Activated CD4-positive, alpha-beta T cell treated with anti-CD3 and anti-CD28 coated beads, Interleukin-2, amount 10 ng/mL, durations not matched to agents 7 days and 5 days (primary cell): ENCODE measurements around the gene WNT5B. TPM values are rescaled to one million over a fixed set of nuclear protein-coding genes. Genes with fewer than 3 reads are reported as not detected.

Source experiments
- CTCF ChIA-PET: fragments of 350-600 bp; sonication (Branson Sonifier 250); formaldehyde crosslinking; loops from one replicate; lab custom pipeline; 2021; ENCODE audit warnings: antibody characterized with exemption; lab: Charles Lee
- POLR2A ChIA-PET: fragments of 350-600 bp; sonication (Branson Sonifier 250); formaldehyde crosslinking; loops from one replicate; lab custom pipeline; 2021; ENCODE audit warnings: antibody characterized with exemption; lab: Charles Lee
- DNase-seq: peaks from one replicate; pipeline ENCODE4 v3.0.0-alpha.2; 2020
- H3K27ac Mint-ChIP-seq: one replicate; pipeline ENCODE4 v1.8.0; 2021; ENCODE audit warnings: mild to moderate bottlenecking, moderate library complexity, mixed read lengths
- H3K27me3 Mint-ChIP-seq: one replicate; pipeline ENCODE4 v1.8.0; 2021; ENCODE audit warnings: mixed read lengths
- H3K36me3 Mint-ChIP-seq: one replicate; pipeline ENCODE4 v1.8.0; 2021; ENCODE audit warnings: low read depth, mixed read lengths
- H3K4me1 Mint-ChIP-seq: one replicate; pipeline ENCODE4 v1.8.0; 2021; ENCODE audit warnings: mixed read lengths
- H3K4me3 Mint-ChIP-seq: one replicate; pipeline ENCODE4 v1.8.0; 2021; ENCODE audit warnings: mild to moderate bottlenecking, moderate library complexity, mixed read lengths
- H3K9me3 Mint-ChIP-seq: one replicate; pipeline ENCODE4 v1.8.0; 2021; ENCODE audit warnings: mixed read lengths
- total RNA-seq, 2 experiments: library from RNA; stranded (reverse); gene quantifications; one replicate each; pipeline ENCODE4 v1.2.3, GENCODE V29; 2021

WNT5B gene
- total RNA-seq, 2 experiments from 2014 or later = 0.15 TPM; not detected in 1

GRCh38 chr12:1666215-1666614 is 37.2 kb downstream of the WNT5B start:
- CTCF ChIA-PET = interaction anchor here (0.5 to 1.1 kb wide), 3 partner anchors 13 to 1330 kb away, joined by 3 to 4 read pairs (median 3); no protein-coding TSS in a partner anchor
- H3K36me3 Mint-ChIP-seq = peaks cover 4% of the 10 kb centered on the region

DNA sequence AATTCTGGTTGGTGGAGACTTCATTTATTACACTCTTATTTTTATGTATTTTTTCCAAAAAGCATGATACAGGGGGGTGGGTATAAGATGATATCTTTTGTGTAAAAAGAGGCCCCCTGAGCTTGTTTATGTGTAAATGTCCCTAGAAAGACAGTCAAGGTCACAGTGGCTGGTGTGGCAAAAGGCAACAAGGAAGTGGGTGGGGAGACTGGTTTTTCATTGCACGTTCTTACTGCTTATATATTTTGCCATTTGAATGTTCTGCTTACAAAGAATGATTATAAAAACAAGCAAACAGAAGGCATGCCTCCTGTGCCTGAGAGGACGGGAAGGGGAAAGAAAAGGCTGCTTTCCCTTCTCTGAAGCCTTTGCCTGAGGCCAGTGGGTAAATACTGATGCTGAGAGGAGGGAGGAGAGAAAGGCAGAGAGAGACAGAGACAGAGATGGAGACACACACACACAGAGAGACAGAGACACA is 37.7 kb downstream of the WNT5B start:
- peak; percentile 32 for DNase-seq
- Mint-ChIP-seq H3K27ac (peak overlapping the region; percentile 90), H3K9me3 (peaks cover 5% of the 10 kb centered on the region), H3K4me3 (peak overlapping the region; percentile 1), H3K27me3 (peaks cover 2% of the 10 kb centered on the region), H3K4me1 (peaks cover 56% of the 10 kb centered on the region), H3K36me3 (peaks cover 4% of the 10 kb centered on the region)
- POLR2A ChIA-PET = no interaction called here
- CTCF ChIA-PET = interaction anchor here (0.5 to 1.1 kb wide), 3 partner anchors 14 to 1329 kb away, joined by 3 to 4 read pairs (median 3); no protein-coding TSS in a partner anchor

More at GRCh38 chr12:1666215-1666614, 37.2 kb downstream of the WNT5B start:
- no peak for DNase-seq
- POLR2A ChIA-PET = no interaction called here
- peaks cover 2% of the 10 kb centered on the region for H3K27me3 Mint-ChIP-seq
- H3K9me3 Mint-ChIP-seq = peaks cover 5% of the 10 kb centered on the region
- no peak overlapping the region for H3K4me3 Mint-ChIP-seq
- peaks cover 56% of the 10 kb centered on the region for H3K4me1 Mint-ChIP-seq
- peak overlapping the region; percentile 4 for H3K27ac Mint-ChIP-seq

- POLR2A ChIA-PET = no interaction called here
- Mint-ChIP-seq H3K4me3 (no peak overlapping the region), H3K4me1 (peaks cover 46% of the 10 kb centered on the region), H3K36me3 (peaks cover 3% of the 10 kb centered on the region), H3K27me3 (no peaks in the 10 kb centered on the region), H3K9me3 (peaks cover 2% of the 10 kb centered on the region), H3K27ac (peak overlapping the region; percentile 43)
- DNase-seq = no peak
- CTCF ChIA-PET = interaction anchor here (1.5 to 2.3 kb wide), 2 partner anchors 13 to 16 kb away, joined by 4 to 10 read pairs; no protein-coding TSS in a partner anchor
Observed at GRCh38 chr12:1668833-1669543, 40.0 kb downstream of the WNT5B start.

- DNase-seq = no peak
- H3K4me1 Mint-ChIP-seq = peaks cover 36% of the 10 kb centered on the region
- peaks cover 2% of the 10 kb centered on the region for H3K9me3 Mint-ChIP-seq
- H3K27me3 Mint-ChIP-seq = no peaks in the 10 kb centered on the region
- no peak overlapping the region for H3K4me3 Mint-ChIP-seq
- peaks cover 3% of the 10 kb centered on the region for H3K36me3 Mint-ChIP-seq
- CTCF ChIA-PET = interaction anchor here (0.5 to 2.3 kb wide), 10 partner anchors 10 to 119 kb away, joined by 3 to 10 read pairs (median 4); no protein-coding TSS in a partner anchor
- no peak overlapping the region for H3K27ac Mint-ChIP-seq
- POLR2A ChIA-PET = no interaction called here
Observed at GRCh38 chr12:1670358-1671268, 41.6 kb downstream of the WNT5B start.

GRCh38 chr12:1676043-1676442 is 47.0 kb downstream of the WNT5B start:
- no peak for DNase-seq
- ChIA-PET CTCF (interaction anchor here (0.7 to 0.9 kb wide), 2 partner anchors 12 to 240 kb away, joined by 3 to 5 read pairs; no protein-coding TSS in a partner anchor), POLR2A (no interaction called here)
- H3K4me3 Mint-ChIP-seq = no peak overlapping the region
- no peaks in the 10 kb centered on the region for H3K36me3 Mint-ChIP-seq
- H3K27me3 Mint-ChIP-seq = peaks cover 3% of the 10 kb centered on the region
- no peaks in the 10 kb centered on the region for H3K9me3 Mint-ChIP-seq
- H3K4me1 Mint-ChIP-seq = peaks cover 2% of the 10 kb centered on the region
- no peak overlapping the region for H3K27ac Mint-ChIP-seq

GRCh38 chr12:1680804-1681492 is 51.9 kb downstream of the WNT5B start:
- DNase-seq = no peak
- POLR2A ChIA-PET = no interaction called here
- CTCF ChIA-PET = interaction anchor here (0.7 to 1.4 kb wide), 3 partner anchors 11 to 20 kb away, joined by 3 to 4 read pairs (median 4); no protein-coding TSS in a partner anchor
- Mint-ChIP-seq H3K36me3 (no peaks in the 10 kb centered on the region), H3K9me3 (no peaks in the 10 kb centered on the region), H3K27ac (no peak overlapping the region), H3K27me3 (peaks cover 9% of the 10 kb centered on the region), H3K4me1 (no peaks in the 10 kb centered on the region), H3K4me3 (no peak overlapping the region)

GRCh38 chr12:1681493-1681807 is 52.4 kb downstream of the WNT5B start:
- POLR2A ChIA-PET = no interaction called here

DNA sequence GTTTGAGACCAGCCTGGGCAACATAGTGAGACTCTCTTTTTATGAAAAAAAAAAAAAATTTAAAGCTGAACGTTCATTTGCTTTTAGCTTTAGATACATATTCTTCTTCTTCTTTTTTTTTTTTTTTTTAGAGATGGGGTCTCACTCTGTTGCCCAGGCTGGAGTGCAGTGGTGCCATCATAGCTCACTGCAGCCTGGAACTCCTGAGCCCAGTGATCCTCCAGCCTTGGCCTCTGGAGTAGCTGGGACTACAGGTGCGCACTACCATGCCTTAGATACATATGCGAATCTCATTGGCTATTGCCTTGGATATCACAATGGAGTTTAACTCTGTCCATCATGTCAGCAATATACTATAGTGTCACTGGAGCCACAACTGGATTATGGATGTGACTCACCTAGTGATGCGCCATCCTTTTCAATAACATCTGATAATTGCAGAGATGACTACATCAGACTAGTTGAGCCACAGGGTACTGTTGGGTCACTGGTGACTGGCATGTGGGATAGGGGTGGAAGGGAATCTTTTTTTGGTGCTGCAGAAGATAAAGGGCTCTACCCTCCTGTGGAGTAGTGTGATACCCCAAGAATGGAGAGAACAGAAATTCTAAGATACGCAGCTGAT is 59.2 kb downstream of the WNT5B start:
- Mint-ChIP-seq H3K9me3 (no peaks in the 10 kb centered on the region), H3K27me3 (peaks cover 12% of the 10 kb centered on the region), H3K4me1 (peaks cover 31% of the 10 kb centered on the region), H3K27ac (no peak overlapping the region), H3K36me3 (peaks cover 5% of the 10 kb centered on the region), H3K4me3 (no peak overlapping the region)
- no peak for DNase-seq
- ChIA-PET POLR2A (interaction anchor here (0.5 kb wide), 1 partner anchor 33 kb away, joined by 4 read pairs; no protein-coding TSS in a partner anchor), CTCF (interaction anchor here (0.6 to 1.4 kb wide), 8 partner anchors 9 to 937 kb away, joined by 3 to 5 read pairs (median 3); no protein-coding TSS in a partner anchor)

More at GRCh38 chr12:1681493-1681807, 52.4 kb downstream of the WNT5B start:
- no peak overlapping the region for H3K27ac Mint-ChIP-seq
- H3K27me3 Mint-ChIP-seq = peaks cover 12% of the 10 kb centered on the region
- H3K9me3 Mint-ChIP-seq = no peaks in the 10 kb centered on the region
- CTCF ChIA-PET = interaction anchor here (0.7 to 1.4 kb wide), 3 partner anchors 12 to 20 kb away, joined by 3 to 4 read pairs (median 3); no protein-coding TSS in a partner anchor
- H3K4me1 Mint-ChIP-seq = no peaks in the 10 kb centered on the region
- no peak overlapping the region for H3K4me3 Mint-ChIP-seq
- no peaks in the 10 kb centered on the region for H3K36me3 Mint-ChIP-seq
- no peak for DNase-seq

- H3K9me3 Mint-ChIP-seq = no peaks in the 10 kb centered on the region
- CTCF ChIA-PET = interaction anchor here (0.6 to 1.5 kb wide), 2 partner anchors 20 to 105 kb away, joined by 3 to 5 read pairs; no protein-coding TSS in a partner anchor
- H3K4me1 Mint-ChIP-seq = peaks cover 40% of the 10 kb centered on the region
- H3K27ac Mint-ChIP-seq = peak within 1 kb of the TSS; percentile 92
- POLR2A ChIA-PET = no interaction called here
- DNase-seq = peak; percentile 95
- H3K36me3 Mint-ChIP-seq = peaks cover 6% of the 10 kb centered on the region
- H3K4me3 Mint-ChIP-seq = peak within 1 kb of the TSS; percentile 99
- H3K27me3 Mint-ChIP-seq = peaks cover 6% of the 10 kb centered on the region
Observed at GRCh38 chr12:1690578-1691122, 61.6 kb downstream of the WNT5B start, which contains the start of gene ADIPOR2. Gene ADIPOR2 (plus strand): TSS chr12:1691070. CDS start chr12:1754344, 63,274 bp downstream.

GRCh38 chr12:1691123-1692007 is 62.3 kb downstream of the WNT5B start:
- H3K27me3 Mint-ChIP-seq = peaks cover 3% of the 10 kb centered on the region
- POLR2A ChIA-PET = no interaction called here
- CTCF ChIA-PET = interaction anchor here (1.5 kb wide), 1 partner anchor 19 kb away, joined by 5 read pairs; no protein-coding TSS in a partner anchor
- H3K4me3 Mint-ChIP-seq = peak overlapping the region; percentile 99
- H3K4me1 Mint-ChIP-seq = peaks cover 46% of the 10 kb centered on the region
- peak overlapping the region; percentile 92 for H3K27ac Mint-ChIP-seq
- peak; percentile 27 for DNase-seq
- peaks cover 10% of the 10 kb centered on the region for H3K36me3 Mint-ChIP-seq
- no peaks in the 10 kb centered on the region for H3K9me3 Mint-ChIP-seq
